ENCODE data around the gene USH2A.
A peak's percentile ranks its signal among the peaks of the same experiment; 100 is the strongest.

The USH2A gene

GRCh38 chr1:215717677-215718426 is 705.4 kb downstream of the USH2A start:
- CTCF ChIA-PET = interaction anchor here (1.2 to 1.4 kb wide), 3 partner anchors 8 to 11 kb away, joined by 3 to 7 read pairs (median 3); no protein-coding TSS in a partner anchor
- no peak for TF ChIP-seq CTCF (IDR thresholded peaks at IDR 0.05; ENCODE audit: control extremely low read depth, extremely low read depth, low read depth, missing control alignments)
- POLR2A ChIA-PET = no interaction called here
- no peak for DNase-seq (ENCODE audit: extremely low spot score)

- POLR2A ChIA-PET = no interaction called here
- no peak for TF ChIP-seq CTCF (IDR thresholded peaks at IDR 0.05; ENCODE audit: control extremely low read depth, extremely low read depth, low read depth, missing control alignments)
- CTCF ChIA-PET = interaction anchor here (0.7 to 1.8 kb wide), 10 partner anchors 8 to 511 kb away, joined by 3 to 9 read pairs (median 3); no protein-coding TSS in a partner anchor
- no peak for DNase-seq (ENCODE audit: extremely low spot score)
These were observed 712.4 kb downstream of the USH2A start for GRCh38 chr1:215710899-215711225.

- CTCF ChIA-PET = interaction anchor here (0.7 to 1.8 kb wide), 13 partner anchors 8 to 511 kb away, joined by 3 to 9 read pairs (median 3); no protein-coding TSS in a partner anchor
- POLR2A ChIA-PET = no interaction called here
- peak; percentile 46 for TF ChIP-seq CTCF (IDR thresholded peaks at IDR 0.05; ENCODE audit: control extremely low read depth, extremely low read depth, low read depth, missing control alignments)
- peak; percentile 39 for DNase-seq (ENCODE audit: extremely low spot score)
These were observed 713.0 kb downstream of the USH2A start for GRCh38 chr1:215710036-215710898.

- DNase-seq (ENCODE audit: extremely low spot score) = peak; percentile 10
- no peak for TF ChIP-seq CTCF (IDR thresholded peaks at IDR 0.05; ENCODE audit: control extremely low read depth, extremely low read depth, low read depth, missing control alignments)
- ChIA-PET POLR2A (no interaction called here), CTCF (no interaction called here)
These were observed 719.0 kb downstream of the USH2A start for GRCh38 chr1:215704089-215704860.

GRCh38 chr1:215682232-215682631 is 741.0 kb downstream of the USH2A start:
- DNase-seq (ENCODE audit: extremely low spot score) = no peak
- no peak for TF ChIP-seq CTCF (IDR thresholded peaks at IDR 0.05; ENCODE audit: control extremely low read depth, extremely low read depth, low read depth, missing control alignments)
- ChIA-PET POLR2A (no interaction called here), CTCF (interaction anchor here (0.6 to 1.4 kb wide), 2 partner anchors 9 to 539 kb away, joined by 3 to 6 read pairs; no protein-coding TSS in a partner anchor)

- POLR2A ChIA-PET = no interaction called here
- no peak for DNase-seq (ENCODE audit: extremely low spot score)
- CTCF ChIA-PET = no interaction called here
- TF ChIP-seq CTCF (IDR thresholded peaks at IDR 0.05; ENCODE audit: control extremely low read depth, extremely low read depth, low read depth, missing control alignments) = no peak
These were observed 742.2 kb downstream of the USH2A start for GRCh38 chr1:215681041-215681440.
